GM18508 (cell line): ENCODE results near the gene TMEM121B.

ENCODE experiments used
- ATAC-seq: cut with Tn5 transposase; IDR thresholded peaks from one replicate; pipeline ENCODE4 v1.9.1; 2021; ENCODE audit warnings: moderate number of reproducible peaks; ENCODE audit not compliant: insufficient read depth, unreplicated experiment

Gene TMEM121B

DNA sequence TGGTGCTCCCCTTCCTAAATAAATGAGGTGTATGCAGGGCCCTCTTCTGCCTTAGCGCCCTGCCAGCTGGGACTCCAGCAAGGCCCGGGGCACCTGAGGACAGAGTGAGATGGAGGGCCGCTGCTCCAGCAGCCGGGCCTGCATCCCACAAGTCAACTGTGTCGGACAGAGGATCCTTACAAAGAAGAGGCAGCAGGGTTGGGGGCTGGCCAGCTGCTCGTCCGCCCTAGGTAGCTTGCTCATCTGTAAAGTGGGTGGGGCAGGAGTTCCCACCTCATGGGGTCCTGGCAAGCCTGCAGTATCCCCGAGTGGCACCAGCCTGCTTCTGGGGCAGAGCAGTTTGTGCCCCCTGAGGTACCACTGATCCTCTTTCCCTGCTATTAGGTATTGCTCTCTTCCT is 7.6 kb downstream of the TMEM121B start:
- ATAC-seq: no peak

DNA sequence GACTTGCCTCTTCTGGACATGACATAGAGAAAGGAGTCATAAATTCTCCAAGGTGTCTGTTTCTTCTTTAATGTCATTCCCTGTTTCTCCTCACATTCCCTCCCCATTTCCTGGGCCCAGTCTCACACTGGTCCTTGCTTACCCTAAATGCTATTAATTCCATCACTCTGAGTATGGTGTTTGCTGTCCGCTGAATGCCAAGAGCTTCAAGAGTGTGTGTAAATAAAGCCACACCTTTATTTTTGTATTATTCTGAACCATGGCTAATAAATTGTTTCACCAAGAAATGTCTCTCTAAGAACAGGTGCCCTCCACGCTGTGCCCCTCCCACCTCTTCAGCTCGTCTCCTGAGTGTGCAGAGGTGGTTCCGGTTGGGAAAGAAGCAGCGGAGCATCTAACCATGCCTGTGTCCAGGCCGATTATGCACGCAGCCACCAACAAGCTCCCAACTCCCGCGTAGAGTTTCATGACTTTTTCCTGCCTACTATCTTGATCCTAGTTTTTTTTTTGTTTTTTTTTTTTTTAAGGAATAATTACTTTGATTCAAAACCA is 8.6 kb downstream of the TMEM121B start:
- no peak for ATAC-seq

DNA sequence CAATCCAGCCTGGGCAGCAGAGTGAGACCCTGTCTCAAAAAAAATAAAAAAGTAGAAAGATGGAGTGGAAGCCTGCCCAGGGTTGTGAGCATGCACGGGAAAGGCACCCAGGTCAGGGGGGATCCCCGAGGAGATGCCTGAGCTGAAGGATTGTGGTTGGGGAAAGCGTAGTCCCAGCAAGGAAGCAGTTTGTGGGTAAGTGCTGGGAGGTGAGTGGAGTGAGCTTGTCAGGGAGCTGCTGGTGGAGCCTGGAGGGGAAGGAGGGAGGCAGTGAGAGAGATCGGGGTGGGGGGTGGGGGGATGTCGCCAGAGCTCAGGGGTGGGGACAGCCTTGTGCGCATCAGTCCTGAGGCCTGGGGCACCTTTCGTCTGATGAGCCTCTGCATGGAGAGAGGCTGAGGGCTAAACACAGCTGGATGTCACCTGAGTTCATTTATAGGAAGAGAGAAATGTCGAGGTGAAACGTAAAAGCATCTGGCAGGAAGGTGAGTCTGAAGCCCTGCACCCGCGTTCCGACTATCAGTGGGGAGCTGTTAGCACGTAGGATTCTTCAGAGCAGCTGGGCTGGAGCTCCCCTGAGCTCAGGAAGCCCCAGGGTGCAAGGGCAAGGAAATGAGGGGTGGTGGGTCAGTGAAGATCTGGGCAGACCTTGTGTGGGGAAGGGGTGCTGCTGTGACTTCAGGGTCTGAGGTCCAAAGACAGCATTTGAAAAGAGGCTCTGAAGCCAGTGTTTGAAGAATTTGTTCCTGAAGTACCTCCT is 10.2 kb downstream of the TMEM121B start:
- ATAC-seq: no peak

DNA sequence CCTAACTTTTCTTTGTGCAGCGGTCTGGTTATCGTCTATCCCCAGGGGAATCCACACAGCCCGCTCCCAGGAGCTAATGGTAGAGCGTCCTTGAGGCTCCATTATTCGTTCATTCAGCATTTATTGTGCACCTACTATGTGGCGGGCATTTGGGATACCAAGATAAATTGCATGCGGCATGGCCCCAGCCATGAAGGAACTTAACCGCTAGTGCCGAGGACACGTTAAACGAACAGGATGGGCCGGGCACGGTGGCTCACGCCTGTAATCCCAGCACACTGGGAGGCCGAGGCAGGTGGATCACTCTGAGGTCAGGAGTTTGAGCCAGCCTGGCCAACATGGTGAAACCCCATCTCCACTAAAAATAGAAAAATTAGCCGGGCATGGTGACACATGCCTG is 11.2 kb downstream of the TMEM121B start:
- no peak for ATAC-seq

DNA sequence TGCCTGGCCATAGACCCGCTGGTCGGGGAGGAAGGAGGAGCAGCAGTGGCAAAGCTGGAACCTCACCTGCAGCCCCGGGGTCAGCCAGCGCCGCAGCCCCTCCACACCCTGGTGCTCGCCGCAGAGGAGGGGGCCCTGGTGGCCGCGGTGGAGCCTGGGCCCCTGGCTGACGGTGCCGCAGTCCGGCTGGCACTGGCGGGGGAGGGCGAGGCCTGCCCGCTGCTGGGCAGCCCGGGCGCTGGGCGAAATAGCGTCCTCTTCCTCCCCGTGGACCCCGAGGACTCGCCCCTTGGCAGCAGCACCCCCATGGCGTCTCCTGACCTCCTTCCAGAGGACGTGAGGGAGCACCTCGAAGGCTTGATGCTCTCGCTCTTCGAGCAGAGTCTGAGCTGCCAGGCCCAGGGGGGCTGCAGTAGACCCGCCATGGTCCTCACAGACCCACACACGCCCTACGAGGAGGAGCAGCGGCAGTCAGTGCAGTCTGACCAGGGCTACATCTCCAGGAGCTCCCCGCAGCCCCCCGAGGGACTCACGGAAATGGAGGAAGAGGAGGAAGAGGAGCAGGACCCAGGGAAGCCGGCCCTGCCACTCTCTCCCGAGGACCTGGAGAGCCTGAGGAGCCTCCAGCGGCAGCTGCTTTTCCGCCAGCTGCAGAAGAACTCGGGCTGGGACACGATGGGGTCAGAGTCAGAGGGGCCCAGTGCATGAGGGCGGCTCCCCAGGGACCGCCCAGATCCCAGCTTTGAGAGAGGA is 11.9 kb downstream of the TMEM121B start:
- no peak for ATAC-seq

DNA sequence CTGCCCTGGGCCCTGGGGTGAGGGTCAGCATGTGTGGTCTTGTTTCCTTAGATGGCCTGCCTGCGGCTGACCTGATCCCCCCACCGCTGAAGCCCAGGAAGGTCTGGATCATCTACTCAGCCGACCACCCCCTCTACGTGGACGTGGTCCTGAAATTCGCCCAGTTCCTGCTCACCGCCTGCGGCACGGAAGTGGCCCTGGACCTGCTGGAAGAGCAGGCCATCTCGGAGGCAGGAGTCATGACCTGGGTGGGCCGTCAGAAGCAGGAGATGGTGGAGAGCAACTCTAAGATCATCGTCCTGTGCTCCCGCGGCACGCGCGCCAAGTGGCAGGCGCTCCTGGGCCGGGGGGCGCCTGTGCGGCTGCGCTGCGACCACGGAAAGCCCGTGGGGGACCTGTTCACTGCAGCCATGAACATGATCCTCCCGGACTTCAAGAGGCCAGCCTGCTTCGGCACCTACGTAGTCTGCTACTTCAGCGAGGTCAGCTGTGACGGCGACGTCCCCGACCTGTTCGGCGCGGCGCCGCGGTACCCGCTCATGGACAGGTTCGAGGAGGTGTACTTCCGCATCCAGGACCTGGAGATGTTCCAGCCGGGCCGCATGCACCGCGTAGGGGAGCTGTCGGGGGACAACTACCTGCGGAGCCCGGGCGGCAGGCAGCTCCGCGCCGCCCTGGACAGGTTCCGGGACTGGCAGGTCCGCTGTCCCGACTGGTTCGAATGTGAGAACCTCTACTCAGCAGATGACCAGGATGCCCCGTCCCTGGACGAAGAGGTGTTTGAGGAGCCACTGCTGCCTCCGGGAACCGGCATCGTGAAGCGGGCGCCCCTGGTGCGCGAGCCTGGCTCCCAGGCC is 12.7 kb downstream of the TMEM121B start:
- no peak for ATAC-seq

DNA sequence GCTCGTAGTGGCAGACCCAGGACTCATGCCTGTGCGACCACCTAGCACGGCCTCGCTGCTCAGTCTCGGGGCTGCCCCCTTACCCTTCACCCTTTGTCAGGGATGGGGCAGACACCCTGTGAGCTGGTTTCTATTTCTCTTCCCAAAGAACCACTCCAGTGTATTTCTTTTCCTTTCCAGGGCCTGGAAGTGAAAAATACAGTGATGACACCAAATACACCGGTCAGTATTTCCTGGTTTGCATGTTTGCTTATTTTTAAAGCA is 13.7 kb downstream of the TMEM121B start:
- no peak for ATAC-seq

DNA sequence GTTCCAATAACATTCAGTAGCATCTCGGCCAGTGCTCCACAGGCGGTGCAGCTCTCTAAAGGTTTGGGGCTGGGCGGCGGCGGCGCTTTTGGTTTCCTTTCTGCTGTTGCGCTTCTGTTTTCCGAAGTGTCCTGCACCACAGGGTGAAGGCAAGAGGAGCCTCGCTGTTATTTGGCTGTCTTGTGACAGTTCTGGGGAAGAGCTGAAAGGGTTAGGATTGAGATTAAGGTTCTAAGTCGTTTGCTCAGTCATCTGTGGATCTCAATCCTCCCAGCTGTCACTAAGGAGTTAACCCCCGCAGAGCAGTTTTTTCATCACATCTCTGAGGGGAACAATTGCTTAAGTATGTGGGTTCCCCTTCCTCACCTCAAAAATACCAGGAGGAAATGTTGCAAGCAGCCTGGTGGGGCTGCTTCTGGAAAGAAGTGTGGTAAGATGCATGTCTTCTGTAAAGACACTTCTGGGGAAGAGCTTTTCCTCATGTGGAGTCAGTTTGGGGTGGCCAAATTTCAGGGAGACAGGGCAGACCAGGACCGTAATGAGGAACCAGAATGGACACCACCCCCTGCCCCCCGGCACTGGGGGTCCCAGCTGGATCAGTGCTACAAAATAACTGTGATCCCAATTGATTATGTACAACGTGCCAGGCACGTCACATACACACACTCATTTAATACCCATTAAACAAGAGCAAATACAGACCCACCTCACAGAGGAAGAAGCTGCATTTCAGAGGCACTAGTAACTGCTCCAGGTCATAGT is 14.2 kb downstream of the TMEM121B start:
- ATAC-seq: no peak

DNA sequence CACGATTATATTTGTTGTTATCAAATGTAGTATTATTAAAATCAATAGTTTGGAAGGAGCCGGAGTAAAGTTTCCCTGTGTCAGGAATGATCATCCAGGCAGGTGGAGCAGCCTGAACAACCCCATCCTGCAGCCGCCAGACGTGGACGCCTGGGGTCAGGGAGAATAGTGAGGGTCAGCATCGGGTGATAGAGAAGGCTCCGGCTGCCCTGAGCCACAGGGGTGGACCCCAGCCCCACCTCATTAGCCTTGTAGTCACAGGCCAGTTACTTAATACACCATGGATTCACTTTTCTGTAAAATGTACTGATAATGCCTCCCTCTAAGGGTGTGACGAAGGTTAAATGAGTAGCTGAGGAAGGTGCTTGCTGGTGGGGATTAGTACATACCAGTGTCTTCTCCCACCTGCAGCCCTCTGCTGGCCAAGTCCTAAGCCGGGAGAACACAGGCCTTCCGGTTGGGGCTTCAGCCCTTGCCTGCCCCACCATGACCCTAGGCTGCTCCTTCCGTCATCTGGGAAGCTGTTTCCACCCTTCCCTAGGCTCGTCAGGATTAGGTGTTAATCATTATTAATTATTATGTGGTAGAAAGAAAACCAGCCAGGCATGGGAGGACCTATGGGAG is 14.9 kb downstream of the TMEM121B start:
- ATAC-seq: no peak

DNA sequence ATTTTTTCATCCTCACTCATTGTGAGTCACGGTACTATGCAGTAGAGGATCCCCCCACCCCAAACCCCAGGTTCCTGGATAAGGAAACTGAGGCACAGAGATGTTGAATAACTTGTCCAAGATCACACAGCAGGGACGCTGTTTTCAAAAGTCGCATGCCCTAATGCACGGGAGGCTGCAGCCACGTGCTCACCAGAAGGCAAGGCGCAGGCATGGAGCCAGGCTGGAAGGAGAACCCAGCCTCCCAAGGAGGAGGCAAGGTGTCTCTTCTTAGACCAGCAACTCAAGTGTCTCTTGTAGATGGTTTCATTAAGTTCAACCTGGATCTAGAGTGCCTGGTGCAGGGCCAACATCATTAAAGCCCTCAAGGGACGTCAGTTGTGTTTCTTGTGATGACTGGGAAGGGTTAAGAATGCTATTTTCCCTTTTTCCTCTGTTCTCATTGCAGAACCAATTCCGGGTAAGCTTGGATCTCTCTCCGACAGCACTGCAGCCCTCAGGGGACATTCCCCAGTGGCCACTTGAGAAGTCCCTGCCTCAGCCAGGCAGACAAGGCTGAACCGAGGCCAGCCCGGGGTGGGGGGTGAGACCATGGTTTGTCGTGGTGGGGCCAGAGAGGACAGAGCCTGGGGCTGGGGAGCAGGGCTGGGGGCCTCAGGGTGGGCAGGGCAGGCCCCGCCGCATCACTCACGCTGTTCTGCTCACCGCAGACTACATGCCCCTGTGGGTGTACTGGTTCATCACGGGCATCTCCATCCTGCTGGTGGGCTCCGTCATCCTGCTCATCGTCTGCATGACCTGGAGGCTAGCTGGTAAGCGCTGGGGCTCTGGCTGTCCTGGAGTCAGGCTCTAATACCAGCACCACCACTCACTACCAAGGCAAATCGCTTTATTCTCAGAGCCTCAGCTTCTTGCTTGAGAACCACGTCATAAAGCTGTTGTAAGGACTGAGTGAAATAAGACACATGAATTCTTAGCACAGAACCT is 15.7 kb downstream of the TMEM121B start:
- no peak for ATAC-seq

DNA sequence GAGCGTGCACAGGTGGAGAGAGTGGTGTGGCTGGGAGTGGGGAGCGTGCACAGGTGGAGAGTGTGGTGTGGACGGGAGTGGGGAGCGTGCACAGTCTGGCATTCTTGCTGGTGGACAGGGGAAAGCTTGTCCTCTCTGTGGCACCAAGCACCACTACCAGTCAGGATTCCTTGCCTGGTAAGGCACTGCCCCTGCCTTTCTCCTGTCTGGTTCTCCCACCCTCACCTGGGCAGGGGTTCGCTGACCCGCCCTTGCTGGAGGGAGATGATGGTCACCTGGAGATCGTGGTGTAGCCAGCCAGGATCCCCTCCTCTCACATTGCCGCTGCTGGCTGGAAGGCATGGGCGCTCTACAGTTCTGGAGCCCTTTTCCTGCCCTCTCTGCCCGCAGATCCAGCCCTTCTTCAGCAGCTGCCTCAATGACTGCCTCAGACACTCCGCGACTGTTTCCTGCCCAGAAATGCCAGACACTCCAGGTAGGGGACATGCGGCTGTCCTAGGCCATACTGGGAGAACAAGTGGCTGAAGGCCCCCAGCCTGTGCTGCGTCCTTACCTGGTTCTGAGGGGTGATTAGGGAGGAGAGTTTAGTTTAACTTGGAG is 16.7 kb downstream of the TMEM121B start:
- ATAC-seq: no peak

DNA sequence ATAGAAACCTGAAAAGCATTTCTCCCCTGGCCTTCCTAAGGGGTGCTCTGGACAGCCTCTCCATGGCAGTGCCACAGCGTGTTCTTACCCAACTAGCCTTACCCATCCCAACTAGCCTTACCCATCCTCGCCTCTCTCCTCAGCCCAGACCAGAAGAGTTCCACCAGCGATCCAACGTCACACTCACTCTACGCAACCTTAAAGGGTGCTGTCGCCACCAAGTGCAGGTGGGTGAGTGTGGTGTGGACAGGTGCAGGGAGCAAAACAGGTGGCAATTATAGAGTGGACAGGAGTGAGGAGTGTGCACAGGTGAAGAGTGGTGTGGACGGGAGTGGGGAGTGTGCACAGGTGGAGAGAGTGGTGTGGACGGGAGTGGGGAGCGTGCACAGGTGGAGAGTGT is 17.8 kb downstream of the TMEM121B start:
- ATAC-seq: no peak

DNA sequence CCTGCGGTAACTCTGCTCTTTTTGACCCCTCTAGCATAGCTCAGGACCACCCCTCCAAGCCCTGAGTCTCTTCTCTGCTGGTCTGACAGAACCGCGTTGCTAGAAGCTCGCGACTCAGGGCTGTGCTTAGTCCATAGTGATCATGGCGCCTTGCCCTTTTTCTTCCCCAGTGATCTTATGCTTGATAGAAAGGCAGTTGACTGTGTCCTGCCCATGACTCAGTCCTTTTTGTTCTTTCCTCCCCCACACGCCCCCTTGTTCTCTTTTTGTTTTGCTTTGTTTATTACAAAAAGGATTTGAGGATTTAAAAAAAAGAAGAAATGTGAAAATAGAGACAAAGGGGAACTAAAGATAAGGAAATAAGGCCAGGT is 18.9 kb downstream of the TMEM121B start:
- no peak for ATAC-seq

DNA sequence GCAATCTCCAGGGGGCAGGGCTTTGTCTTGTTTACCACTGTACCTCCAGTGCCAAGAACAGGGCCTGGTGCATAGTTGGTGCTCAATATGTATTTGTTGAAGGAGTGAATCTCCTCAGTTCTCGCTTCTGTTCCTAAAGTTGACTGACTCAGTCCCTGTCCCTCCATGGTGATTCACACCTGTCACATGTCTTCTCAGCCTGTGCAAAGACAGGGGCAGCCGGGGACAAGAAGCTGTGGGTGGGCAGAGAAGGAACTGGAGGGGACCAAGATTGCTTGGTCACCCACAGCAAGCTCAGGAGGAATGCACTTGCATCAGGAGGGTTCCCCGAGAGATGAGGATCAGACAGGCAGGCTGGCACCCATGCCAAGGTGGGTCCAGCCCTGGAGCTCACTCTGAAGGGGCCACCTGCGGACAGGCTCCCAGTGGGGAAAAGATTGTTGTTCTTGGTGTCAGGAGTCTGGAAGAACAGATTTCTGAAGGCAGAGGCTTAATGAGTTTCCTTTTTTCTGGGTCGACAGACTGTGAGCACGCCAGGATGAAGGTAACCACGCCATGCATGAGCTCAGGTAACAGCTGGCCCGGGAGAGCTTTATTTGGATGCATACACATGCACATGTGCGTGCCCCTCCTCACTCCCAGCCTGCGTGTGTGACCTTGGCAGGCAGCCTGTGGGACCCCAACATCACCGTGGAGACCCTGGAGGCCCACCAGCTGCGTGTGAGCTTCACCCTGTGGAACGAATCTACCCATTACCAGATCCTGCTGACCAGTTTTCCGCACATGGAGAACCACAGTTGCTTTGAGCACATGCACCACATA is 19.5 kb downstream of the TMEM121B start:
- no peak for ATAC-seq

DNA sequence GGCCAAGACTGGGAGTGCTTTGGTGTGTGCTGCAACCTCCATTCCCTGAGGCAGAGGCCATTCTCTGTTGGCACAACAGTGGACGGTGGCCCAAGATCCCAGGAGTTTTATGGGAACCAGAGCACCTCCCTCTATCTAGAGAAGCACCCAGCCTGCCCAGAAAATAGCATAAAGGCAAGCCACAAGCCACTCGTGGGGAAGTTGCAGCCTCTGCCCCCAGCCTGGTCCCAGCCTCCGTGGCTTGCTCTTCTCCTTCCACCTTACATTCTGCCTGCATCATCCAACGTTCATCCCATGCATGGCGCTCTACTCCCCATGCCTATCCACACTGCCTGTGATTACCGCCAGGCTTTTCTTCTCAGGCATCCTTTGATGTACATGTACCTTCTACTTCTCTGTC is 20.5 kb downstream of the TMEM121B start:
- ATAC-seq: no peak

DNA sequence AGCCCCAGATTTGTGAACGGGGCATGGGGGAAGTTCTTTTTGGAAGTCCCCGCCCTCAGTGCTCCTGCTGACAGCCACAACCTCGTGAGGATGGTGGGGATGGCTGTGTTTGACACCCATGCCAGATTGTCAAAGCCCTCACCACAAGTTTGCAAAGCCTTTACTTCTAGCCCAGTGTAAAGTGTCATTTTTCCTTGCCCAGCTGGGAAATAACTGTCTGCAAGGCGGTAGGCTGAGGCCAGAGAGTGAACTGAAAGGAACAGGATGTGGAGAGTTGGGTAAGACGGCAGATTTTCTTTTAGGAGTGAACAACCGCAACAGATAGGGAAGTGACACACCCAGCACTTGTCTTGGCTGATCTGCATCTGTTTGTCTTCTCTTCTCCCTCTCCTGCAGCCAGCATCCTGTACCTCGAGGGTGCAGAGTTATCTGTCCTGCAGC is 22.8 kb downstream of the TMEM121B start:
- ATAC-seq: no peak

DNA sequence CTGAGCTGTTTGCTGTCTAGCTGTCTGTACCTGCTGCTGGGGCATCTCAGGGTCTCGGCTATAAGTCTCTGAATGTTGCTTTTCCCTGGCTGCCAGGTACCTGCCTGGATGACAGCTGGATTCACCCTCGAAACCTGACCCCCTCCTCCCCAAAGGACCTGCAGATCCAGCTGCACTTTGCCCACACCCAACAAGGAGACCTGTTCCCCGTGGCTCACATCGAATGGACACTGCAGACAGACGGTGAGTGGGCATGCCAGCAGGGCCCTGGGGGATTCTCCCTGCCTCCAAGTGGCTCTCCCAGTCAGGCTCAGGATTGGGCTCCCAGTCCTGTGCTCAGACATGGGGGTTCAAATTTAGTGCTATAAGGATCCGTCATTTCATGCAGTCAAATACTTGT is 23.5 kb downstream of the TMEM121B start:
- ATAC-seq: no peak
